ENCODE measurements around the gene TBC1D16.

GRCh38 chr17:80025140-80025539 lies 10.5 kb downstream of the TBC1D16 start:
- TF ChIP-seq POLR2AphosphoS5 (IDR thresholded peaks at IDR 0.05; ENCODE audit: low read depth, low read length): no peak
- TF ChIP-seq POU2F2 (IDR thresholded peaks at IDR 0.05; ENCODE audit: low read depth, low read length): no peak
- no peak for TF ChIP-seq POLR2A (IDR thresholded peaks at IDR 0.05; ENCODE audit: low read depth, low read length)

All from GM12891 (cell line).